DMS53 (cell line): ENCODE measurements around the gene ARHGEF10L.

Source experiments
- DNase-seq: peaks from one replicate; lab custom pipeline; 2025; lab: John Stamatoyannopoulos, UW

Gene ARHGEF10L

DNA sequence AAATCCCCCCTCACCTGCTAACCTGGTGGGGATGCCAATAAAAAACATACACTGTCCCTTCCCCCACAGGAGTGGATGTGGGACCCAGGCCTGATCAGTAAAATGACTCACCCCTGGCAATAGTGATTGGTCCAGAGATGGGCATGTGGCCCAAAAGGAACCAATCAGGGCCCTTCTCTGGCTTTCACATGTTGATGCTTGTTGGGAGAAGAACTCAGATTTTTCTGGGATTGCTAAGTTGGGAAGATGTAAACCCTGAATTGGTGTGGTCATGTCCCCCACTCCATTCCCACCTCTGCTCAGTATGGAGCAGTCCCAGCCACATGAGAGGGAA lies 172.0 kb downstream of the ARHGEF10L start:
- DNase-seq: no peak

DNA sequence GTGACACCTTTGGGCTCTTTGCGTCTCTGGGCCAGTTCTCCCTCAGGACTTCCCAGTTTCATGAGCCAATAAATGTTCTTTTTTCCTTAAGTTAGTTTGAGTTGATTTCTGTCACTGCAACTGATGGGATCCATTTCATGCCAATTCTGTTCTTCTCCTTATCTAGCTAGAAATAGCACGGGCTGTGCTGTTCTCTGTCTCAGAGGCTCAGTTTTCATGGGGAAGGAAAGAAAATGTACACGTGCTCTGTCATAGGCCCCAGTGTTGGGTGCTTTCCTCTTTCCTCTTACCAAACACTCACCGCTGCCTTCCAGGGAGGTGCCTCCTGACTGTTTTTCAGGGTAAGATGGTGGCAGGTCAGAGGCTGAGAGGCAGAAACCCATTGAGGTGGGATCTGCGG lies 172.4 kb downstream of the ARHGEF10L start:
- DNase-seq: no peak

DNA sequence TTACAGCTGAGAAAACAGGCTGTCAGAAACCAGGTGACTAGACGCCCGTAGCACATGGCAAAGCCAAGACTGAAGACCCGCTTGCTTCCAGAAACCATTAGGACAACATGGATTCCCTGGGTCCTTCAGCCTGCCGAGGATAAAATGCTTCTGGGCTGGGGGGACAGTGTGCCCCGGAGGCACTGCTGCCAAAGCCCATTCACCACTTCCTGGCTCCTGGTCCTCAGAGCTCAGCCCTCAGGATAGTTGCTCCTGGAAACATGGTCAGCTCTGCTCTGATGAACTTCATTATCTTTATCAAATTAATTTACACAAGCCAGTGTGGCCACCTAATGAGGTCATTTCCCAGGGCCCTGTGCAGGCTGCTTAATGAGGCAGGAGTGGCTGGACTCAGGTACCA lies 174.5 kb downstream of the ARHGEF10L start:
- DNase-seq: no peak

DNA sequence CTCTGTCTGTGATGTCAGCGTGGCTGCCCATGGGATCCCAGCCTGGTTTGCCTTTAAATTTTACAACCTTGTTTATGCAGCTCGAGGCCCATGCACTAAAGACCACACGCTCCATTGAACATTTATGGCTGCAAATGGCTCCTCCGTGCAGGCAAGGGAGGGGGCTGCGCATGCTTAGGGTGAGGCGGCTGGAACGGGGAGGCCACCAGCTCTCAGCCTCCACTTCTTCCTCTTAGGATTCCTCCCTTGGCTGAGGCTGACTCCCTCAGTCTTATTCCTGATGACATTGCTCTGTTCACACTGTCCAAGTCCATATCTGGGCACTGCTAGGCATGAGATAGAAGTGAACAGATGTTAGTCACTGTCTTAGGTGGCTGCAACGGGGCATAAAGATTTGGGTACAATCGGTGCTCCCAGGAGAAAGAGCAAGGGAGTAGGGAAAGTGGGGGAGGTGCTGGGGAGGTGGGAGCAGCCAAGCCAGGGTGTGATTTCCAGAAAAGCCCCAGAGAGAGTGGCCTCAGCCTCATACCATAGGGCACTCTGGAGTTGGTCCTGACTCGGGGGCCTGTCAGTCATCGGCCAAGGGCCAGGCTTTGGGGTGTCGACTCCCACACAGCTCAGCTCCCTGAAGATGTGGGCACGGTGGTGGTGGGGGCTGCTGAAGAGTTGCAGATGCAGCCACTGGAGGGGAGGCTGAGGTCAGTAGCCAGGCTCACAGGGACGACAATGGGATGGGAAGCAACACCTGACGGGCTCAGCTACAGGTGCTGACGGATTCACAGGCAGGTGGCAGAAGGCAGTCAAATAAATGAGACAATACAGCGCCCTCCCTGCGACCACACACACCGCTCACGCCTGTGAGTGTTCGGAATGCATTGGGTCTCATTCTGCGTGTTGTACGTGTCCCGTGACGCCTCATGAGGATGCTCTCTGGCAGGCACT lies 178.4 kb downstream of the ARHGEF10L start:
- peak; percentile 50 for DNase-seq

DNA sequence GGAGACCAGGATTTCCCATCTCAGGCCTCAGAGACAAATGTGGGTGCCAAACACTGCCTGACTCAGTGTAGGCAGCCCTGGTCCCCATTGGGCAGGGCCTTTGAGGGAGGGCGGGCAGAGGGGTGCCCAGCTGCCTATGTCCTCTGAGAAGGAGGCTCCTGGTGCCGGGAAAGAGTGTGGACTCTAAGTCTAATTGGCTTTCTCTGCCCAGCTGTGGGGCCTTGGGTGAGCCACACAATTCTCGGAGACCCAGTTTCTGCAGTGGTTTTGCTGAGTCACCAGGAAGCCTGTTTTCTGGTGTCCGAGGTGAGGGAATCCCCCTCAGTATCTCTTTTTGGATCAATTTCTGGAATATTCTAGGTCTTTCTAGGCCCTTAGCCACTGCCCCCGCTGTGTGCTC lies 180.4 kb downstream of the ARHGEF10L start:
- DNase-seq: no peak

DNA sequence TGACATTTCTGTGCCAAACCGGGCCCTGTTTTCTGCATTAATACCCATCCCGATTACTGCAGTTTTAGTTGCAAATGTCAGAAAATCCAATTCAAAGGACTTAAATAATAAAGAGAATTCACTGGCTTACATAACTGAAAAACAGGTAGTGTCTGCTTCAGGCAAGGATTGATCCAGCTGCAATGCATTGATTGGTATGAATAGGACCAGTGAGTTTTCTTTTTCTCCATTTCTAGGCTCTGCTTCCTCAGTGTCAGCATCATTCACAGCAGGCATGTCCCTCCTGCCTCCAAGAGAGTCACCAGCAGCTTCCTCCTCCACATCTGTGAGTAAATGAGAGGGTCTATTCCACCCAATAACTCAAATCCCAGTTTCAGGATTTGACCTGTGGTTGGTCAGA lies 181.9 kb downstream of the ARHGEF10L start:
- no peak for DNase-seq

DNA sequence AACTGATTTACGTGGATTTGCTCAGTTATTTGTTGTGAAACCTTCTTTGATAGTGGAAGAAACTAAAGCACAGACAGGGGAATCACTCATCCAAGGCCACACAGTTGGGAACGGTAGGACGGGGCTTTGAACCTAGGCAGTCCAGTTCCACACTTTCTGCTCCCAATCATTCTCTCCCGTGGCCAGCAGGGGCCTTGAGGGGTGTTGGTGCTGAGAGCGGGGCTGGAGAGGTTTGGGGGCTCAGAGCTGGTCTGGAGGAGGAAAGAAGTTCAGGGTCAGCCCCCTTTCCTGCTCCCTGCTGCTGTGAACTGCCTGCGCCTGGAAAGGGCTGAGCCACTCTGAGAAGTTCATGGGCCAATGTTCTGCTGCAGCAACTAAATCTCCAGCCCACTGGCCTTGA lies 184.2 kb downstream of the ARHGEF10L start:
- no peak for DNase-seq

DNA sequence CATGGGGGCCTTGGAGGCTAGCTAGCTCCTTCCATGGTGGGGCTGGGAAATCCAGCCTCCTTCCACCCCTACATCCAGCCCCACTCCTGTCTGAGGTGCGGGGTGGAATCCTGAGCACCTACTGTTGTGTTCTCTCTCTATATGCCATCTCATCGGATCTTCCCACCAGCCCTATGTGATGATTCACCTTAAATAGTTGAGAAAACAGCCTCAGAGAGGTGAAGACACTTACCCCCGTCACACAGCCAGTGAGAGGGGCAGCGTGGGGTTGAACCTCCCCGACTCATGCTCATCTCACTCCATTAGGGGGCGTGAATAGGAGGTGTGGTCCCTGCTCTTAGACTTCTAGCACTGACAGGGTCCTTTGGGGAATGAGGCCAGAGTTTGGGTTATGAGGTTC lies 184.7 kb downstream of the ARHGEF10L start:
- DNase-seq: no peak

DNA sequence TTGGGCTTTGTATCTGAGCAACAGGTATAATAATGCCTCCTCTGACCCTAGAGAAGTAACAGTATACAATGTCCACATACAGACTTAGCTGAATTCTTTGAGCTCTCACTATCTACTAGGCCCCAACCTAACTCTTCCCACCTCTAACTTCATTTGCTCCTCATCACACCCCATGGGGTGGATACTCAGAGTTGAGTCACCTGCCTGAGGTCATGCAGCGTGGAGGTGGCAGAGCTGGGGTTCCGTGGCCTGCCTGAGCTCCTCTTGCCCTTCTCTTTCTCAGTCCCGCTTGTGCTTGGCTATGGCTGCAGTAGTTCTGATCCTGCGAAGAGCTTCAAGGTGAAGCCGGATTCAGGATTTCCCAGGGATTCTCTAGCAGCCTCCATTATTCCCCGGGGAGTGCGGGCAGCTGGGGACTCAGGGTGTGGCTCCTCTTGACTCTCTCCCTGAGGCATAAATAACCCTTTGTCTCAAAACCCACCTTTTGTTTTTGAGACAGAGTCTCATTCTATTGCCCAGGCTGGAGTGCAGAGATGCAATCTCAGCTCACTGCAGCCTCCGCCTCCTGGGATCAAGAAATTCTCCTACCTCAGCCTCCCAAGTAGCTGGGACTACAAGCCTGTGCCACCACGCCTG lies 185.7 kb downstream of the ARHGEF10L start:
- no peak for DNase-seq

DNA sequence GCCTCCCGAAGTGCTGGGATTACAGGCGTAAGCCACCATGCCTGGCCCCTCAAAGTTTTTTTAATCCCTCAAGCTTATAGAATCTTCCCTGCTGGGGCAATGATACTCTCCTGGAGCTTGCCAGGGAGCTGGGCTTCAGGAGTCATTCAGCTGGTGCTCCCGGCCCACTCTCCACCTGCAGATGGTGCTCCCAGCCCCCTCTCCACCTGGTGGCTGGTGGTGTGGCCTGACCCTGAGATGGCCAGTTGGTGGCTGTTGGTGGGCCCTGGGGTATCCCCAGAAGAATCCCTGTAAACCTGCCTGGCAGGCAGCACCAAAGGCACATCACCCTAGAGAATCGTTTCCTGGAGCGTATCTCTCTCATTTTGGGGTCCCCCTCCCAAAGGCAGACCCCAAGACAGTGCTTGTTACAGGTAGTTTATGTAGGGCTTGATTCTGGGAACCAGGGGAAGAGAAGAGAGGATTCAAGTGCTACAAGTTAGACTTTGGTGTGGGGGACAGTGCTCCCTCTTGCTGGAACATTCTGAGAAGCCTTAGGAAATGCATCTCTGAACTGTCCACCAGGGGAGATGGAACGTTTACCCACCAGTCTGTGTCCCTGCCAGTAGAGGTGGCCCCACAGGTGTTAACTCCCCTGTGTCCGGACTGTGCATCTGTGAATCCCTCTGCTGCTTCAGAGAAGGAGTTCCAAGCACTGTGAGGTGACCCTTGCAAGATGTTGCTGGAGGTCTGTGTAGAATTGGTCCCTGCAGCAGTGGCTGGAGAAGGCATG lies 186.5 kb downstream of the ARHGEF10L start:
- DNase-seq: no peak

DNA sequence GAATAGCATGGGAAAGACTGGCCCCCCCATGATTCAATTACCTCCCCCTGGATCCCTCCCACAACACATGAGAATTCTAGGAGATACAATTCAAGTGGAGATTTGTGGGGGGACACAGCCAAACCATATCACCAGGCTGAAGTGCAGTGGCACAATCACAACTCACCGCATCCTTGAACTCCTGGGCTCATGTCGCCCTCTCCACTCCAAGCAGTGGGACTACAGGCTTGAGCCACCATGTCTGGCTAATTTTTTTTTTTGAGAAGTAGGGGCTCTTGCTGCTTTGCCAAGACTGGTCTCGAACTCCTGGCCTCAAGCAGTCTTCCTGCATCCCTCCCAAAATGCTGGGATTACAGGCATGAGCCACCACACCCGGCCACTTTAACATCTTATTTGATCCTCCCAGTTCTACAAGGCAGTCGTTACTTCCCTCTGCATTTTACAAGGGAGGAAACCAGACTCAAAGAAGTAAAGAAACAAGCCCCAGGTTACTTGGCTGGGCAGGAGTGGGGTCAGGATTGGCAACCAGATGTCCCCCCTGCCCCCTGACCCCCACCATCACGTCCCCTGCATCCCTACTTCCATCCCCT lies 188.7 kb downstream of the ARHGEF10L start:
- no peak for DNase-seq

DNA sequence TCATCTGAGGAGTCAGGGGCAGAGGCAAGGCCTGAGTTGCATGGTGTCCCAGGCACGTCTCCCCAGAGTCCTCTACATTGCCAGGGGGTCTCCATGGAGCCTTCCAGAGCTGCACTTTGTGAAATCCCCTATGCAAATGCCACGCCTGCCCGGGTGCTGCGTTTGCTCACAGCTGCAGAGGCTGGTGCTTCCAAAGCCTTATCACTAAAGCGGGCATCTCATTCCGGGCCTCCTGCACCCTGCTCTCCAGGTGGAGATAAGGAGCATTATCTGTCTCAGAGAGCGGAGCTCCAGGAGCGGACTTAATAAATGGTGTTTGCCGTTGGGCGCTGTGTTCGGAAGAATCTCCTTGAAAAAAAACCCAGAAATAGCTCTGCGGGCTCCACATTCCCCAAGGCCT lies 189.8 kb downstream of the ARHGEF10L start:
- DNase-seq: no peak

DNA sequence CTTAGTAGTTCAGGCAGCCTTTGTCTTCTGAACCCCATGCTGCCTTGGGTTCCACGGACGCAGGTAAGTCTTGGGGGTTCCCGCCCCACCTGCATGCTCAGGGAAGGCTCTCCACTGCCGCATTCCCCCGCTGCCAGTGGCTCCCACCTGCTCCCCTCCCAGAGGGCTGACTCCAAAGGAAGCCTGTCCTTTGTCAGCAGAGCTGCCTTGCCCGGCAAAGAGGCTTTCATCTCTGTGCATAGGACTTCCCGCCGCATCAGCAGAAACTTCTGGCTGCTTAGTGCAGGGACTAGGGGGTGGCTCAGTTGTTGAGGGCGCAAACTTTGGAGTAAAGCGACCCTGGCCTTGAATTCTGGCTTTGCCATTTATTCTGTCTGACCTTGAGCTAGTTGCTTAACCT lies 190.4 kb downstream of the ARHGEF10L start:
- DNase-seq: no peak

DNA sequence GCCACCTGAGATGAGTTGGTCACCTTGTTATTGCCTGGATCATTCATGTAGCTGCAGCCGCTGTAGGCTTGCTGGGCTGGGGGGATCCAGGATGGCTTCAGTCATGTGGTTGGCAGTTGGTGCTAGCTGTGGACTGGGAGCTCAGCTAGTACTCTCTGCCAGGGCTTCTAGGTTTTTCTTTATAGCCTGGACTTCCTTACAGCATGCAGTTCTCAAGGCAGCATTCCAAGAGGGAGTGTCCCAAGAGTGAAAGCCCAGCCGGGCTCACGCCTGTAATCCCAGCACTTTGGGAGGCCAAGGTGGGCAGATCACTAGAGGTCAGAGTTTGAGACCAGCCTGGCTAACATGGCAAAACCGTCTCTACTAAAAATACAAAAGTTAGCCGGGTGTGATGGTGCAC lies 192.0 kb downstream of the ARHGEF10L start:
- no peak for DNase-seq

DNA sequence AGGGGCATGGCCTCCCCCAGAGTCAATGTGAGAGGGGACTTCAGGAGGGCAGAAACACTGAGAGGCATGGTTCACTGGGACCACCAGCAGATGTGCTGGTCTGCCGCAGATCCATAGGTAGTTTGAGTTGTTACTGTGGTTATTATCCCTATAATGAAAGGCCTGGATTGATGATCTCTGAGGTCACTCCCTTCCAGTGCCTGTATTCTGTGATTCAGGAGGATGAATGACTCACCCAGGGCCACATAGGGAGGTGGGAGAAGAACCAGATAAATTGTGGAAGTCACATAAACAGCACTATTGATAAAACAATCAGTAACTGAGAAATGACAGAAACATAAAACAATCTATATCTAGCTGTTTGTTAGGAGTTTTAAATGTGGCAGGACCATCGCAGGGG lies 193.0 kb downstream of the ARHGEF10L start:
- DNase-seq: no peak

DNA sequence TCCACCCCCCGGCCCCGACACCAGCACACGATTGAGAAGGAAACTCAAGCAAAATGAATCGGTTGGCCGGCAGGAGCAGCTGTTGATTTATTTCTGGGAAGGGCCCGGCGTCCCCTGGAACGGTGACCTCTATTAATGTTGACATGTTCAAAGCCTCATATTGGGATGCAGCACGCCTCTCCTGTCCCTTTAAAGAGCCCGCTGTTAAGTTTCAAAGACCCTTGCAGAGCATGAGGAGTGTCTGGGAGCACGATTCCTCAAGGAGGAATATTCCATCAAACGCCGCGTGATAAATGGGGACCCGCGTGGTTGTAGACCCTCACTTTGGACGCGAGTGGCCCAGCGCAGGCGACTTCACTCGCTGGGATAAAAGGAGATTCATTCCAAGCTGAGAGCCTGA lies 194.2 kb downstream of the ARHGEF10L start:
- DNase-seq: no peak

DNA sequence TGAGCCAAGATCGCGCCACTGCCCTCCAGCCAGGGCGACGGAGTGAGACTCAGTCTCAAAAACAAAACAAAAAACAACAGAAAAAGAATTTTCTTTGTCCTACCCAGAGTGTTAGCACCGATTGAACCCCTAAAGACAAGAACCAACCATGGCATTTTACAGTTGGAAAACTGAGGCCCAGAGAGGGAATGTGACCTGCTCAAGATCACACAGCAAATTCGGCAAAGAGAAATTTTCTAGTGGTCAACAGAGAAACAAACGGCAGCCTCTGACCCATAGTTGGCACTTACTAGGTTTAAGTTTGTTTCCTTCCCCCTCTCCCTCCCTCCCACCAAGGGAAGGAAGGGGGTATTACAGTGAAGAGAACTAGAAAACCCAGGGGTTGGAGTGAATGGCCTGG lies 195.1 kb downstream of the ARHGEF10L start:
- no peak for DNase-seq

DNA sequence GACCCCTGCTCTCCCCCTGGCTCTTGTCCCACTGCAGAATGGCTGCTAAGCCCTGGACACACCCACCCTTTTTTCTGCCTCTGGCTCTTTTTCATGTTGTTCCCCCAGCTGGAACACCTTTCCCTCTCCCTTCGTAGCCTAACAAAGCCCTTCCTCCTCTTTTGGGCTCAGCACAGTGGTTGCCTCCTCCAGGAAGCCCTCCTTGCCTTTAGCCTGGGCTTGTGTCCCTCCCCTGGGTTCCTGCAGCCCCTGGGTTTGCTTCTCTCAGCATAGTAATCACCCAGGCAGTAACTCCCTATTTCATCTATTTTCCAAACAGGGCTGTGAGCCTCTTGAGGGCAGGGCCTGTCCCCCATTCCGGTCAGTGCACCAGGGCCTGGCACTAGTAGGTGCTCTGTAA lies 195.8 kb downstream of the ARHGEF10L start:
- DNase-seq: no peak

DNA sequence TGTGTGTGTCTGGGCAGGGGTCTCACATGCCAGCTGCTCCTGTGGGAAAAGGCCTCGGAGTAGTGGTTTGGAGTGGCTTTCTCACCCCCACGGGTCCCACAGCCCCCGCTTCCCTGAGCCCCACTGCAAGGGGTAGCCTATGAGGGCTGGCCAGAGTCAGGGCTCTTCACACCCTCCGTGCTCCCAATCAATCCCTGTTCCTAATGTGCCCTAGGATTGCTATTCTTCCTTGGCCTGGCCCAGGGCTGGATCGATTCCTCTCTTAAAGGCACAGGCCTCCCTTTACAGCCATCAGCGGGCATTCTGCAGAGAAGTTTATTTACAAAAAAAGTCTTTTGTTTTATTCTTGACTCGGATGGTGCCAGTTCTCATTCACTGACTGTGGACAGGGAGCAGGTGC lies 196.3 kb downstream of the ARHGEF10L start:
- no peak for DNase-seq

DNA sequence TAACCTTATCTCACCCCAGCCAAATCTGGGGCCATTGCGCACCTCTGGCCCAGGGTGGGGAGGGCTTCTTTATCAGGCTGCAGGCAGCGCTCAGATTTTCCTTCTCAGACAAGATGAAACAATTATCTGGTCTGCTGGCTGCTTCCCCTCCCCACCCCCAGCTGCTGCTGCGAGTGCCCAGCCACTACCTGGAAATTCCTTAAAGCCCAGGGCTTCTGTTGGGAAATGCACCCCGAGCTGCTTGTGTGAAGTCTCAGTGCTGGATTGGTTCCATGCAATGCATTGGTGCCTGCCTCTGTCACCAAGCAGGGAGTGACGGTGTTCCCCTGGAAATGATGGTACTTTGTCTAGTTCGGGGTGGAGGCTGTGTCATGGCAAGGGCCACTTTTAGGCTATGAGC lies 197.1 kb downstream of the ARHGEF10L start:
- no peak for DNase-seq

DNA sequence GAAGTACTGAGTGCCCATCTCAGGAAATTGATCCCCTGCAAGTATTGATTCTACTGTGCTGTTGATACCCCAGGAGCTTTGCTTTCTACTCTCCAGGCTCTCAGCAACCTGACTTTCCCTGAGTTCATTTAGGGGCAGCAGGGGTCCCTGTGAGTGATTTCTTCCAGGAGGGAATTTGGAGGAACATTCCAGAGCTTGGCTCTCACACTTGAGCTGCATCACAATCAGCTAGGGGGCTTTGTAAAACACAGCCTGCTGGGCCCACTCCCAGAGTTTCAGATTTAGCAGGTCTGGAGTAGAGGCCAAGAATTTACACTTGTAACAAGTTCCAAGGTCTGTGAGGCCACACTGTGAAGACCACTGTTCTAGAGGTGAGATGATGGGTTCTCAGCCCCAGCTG lies 199.6 kb downstream of the ARHGEF10L start:
- DNase-seq: no peak

DNA sequence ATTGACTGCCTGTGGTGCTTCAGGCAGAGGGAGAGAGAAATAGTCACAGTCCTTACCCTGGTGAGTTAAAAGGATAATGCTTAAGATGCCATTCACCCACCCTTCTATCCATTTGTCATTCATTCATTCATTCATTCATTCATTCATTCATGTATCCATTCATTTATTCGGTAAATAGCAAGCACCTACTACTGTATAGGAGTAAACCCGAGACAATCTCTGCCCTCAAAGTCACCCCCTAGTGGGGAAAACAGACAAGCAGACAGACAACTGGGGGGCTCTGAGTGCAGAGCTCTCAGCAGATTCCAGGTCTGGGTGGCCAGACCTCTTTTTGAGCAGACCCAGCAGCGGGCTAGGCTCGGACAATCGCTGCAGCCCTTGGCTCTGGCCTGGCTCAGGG lies 201.6 kb downstream of the ARHGEF10L start:
- no peak for DNase-seq

DNA sequence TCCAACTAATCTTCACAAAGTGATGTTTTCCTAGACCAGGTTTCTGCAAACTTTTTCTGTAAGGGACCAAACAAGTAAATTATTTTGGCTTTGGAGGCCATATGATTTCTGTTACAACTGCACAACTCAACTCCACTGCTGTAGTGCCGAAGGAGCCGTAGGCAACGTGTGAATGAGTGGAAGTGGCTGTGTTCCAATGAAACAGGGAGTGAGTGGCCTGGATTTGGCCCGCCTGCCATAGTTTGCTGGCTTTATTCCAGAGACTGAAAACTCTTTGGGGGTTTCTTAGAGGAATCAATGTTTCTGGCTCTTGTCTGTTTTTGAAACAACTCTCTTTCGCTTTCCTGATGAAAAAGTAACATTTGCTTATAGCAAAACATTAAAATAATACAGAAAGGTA lies 203.1 kb downstream of the ARHGEF10L start:
- DNase-seq: no peak
